ENCODE data around the gene WDFY2.

The WDFY2 gene

GRCh38 chr13:51724721-51725120 is 140.5 kb downstream of the WDFY2 start:
- Histone ChIP-seq H3K27me3 (ENCODE audit: insufficient read depth, low read length, poor library complexity, severe bottlenecking) (no peaks in the 10 kb centered on the region), H3K9ac (ENCODE audit: low read depth, low read length, poor library complexity, severe bottlenecking) (no peak overlapping the region), H3K4me3 (ENCODE audit: low read length, poor library complexity, severe bottlenecking) (no peak overlapping the region), H2AFZ (ENCODE audit: low read length) (no peak overlapping the region), H3K36me3 (ENCODE audit: insufficient read depth, low read length) (peaks cover 8% of the 10 kb centered on the region; the same call in 1 of the 2 replicates), H3K9me3 (ENCODE audit: insufficient read depth, low read depth, low read length) (no peaks in the 10 kb centered on the region), H3K4me1 (ENCODE audit: insufficient read depth, low read length, poor library complexity, severe bottlenecking) (no peaks in the 10 kb centered on the region), H3K4me2 (ENCODE audit: low read depth, low read length, poor library complexity, severe bottlenecking) (no peak overlapping the region), H3K79me2 (ENCODE audit: insufficient read depth, low read length) (no peaks in the 10 kb centered on the region), H4K20me1 (ENCODE audit: insufficient read depth, low read length, poor library complexity, severe bottlenecking) (no peaks in the 10 kb centered on the region), H3K9me2 (replicated peaks; ENCODE audit: low read depth, low read length) (no peaks in the 10 kb centered on the region), H3F3A (ENCODE audit: low read depth) (no peaks in the 10 kb centered on the region)
- TF ChIP-seq EZH2phosphoT487 (IDR thresholded peaks at IDR 0.05; ENCODE audit: borderline replicate concordance) (no peak), CTCF (conservative IDR thresholded peaks at IDR 0.05; ENCODE audit: low read length) (no peak)

GRCh38 chr13:51726446-51727193 is 142.4 kb downstream of the WDFY2 start:
- Histone ChIP-seq H4K20me1 (ENCODE audit: insufficient read depth, low read length, poor library complexity, severe bottlenecking) (no peaks in the 10 kb centered on the region), H3K36me3 (ENCODE audit: insufficient read depth, low read length) (peaks cover 11% of the 10 kb centered on the region; the same call in 1 of the 2 replicates), H3K9me2 (replicated peaks; ENCODE audit: low read depth, low read length) (no peaks in the 10 kb centered on the region), H3K79me2 (ENCODE audit: insufficient read depth, low read length) (no peaks in the 10 kb centered on the region), H3K9me3 (ENCODE audit: insufficient read depth, low read depth, low read length) (no peaks in the 10 kb centered on the region), H3K4me3 (ENCODE audit: low read length, poor library complexity, severe bottlenecking) (no peak overlapping the region), H3K27me3 (ENCODE audit: insufficient read depth, low read length, poor library complexity, severe bottlenecking) (no peaks in the 10 kb centered on the region), H2AFZ (ENCODE audit: low read length) (no peak overlapping the region), H3K9ac (ENCODE audit: low read depth, low read length, poor library complexity, severe bottlenecking) (no peak overlapping the region), H3F3A (ENCODE audit: low read depth) (no peaks in the 10 kb centered on the region), H3K4me1 (ENCODE audit: insufficient read depth, low read length, poor library complexity, severe bottlenecking) (no peaks in the 10 kb centered on the region), H3K4me2 (ENCODE audit: low read depth, low read length, poor library complexity, severe bottlenecking) (no peak overlapping the region)
- TF ChIP-seq CTCF (conservative IDR thresholded peaks at IDR 0.05; ENCODE audit: low read length) (no peak), EZH2phosphoT487 (IDR thresholded peaks at IDR 0.05; ENCODE audit: borderline replicate concordance) (no peak)

- Histone ChIP-seq H3K9ac (ENCODE audit: low read depth, low read length, poor library complexity, severe bottlenecking) (no peak overlapping the region), H3K4me2 (ENCODE audit: low read depth, low read length, poor library complexity, severe bottlenecking) (no peak overlapping the region), H3K9me2 (replicated peaks; ENCODE audit: low read depth, low read length) (no peaks in the 10 kb centered on the region), H3K4me1 (ENCODE audit: insufficient read depth, low read length, poor library complexity, severe bottlenecking) (no peaks in the 10 kb centered on the region), H4K20me1 (ENCODE audit: insufficient read depth, low read length, poor library complexity, severe bottlenecking) (no peaks in the 10 kb centered on the region), H3F3A (ENCODE audit: low read depth) (no peaks in the 10 kb centered on the region), H3K79me2 (ENCODE audit: insufficient read depth, low read length) (no peaks in the 10 kb centered on the region), H3K4me3 (ENCODE audit: low read length, poor library complexity, severe bottlenecking) (no peak overlapping the region), H3K27me3 (ENCODE audit: insufficient read depth, low read length, poor library complexity, severe bottlenecking) (no peaks in the 10 kb centered on the region), H3K36me3 (ENCODE audit: insufficient read depth, low read length) (peaks cover 11% of the 10 kb centered on the region; the same call in 1 of the 2 replicates), H2AFZ (ENCODE audit: low read length) (no peak overlapping the region), H3K9me3 (ENCODE audit: insufficient read depth, low read depth, low read length) (no peaks in the 10 kb centered on the region)
- TF ChIP-seq EZH2phosphoT487 (IDR thresholded peaks at IDR 0.05; ENCODE audit: borderline replicate concordance) (no peak), CTCF (conservative IDR thresholded peaks at IDR 0.05; ENCODE audit: low read length) (no peak)
Measured at GRCh38 chr13:51727634-51728274, 143.5 kb downstream of the WDFY2 start.
